Calu3 (cell line): ENCODE measurements around the gene MLC1. TPM values are rescaled to one million over a fixed set of nuclear protein-coding genes. Genes with fewer than 3 reads are reported as not detected.

Source experiments
- BruUV-seq: library from RNA; stranded (reverse); fragments of 400-500 nt; replicated peaks from 2 replicates; lab custom pipeline; 2021; lab: Mats Ljungman, UMichigan
- CTCF ChIA-PET: fragments of 300-600 bp; sonication (Branson Sonifier 250); formaldehyde crosslinking; loops from one replicate; lab custom pipeline; 2022; ENCODE audit warnings: antibody characterized with exemption; lab: Charles Lee
- DNase-seq: peaks from one replicate; pipeline ENCODE4 v3.0.0; 2022
- H3K27ac Mint-ChIP-seq: one replicate; pipeline ENCODE4 v1.8.0; 2022; ENCODE audit warnings: mixed read lengths; ENCODE audit not compliant: unreplicated experiment
- H3K27me3 Mint-ChIP-seq: one replicate; pipeline ENCODE4 v1.8.0; 2022; ENCODE audit warnings: mixed read lengths; ENCODE audit not compliant: unreplicated experiment
- H3K36me3 Mint-ChIP-seq: one replicate; pipeline ENCODE4 v1.8.0; 2022; ENCODE audit warnings: mild to moderate bottlenecking, moderate library complexity, mixed read lengths; ENCODE audit not compliant: insufficient read depth, unreplicated experiment
- H3K4me1 Mint-ChIP-seq: one replicate; pipeline ENCODE4 v1.8.0; 2022; ENCODE audit warnings: mild to moderate bottlenecking, low read depth, mixed read lengths; ENCODE audit not compliant: unreplicated experiment
- H3K4me3 Mint-ChIP-seq: one replicate; pipeline ENCODE4 v1.8.0; 2022; ENCODE audit warnings: mild to moderate bottlenecking, low read depth, moderate library complexity, mixed read lengths; ENCODE audit not compliant: unreplicated experiment
- H3K9me3 Mint-ChIP-seq: one replicate; pipeline ENCODE4 v1.8.0; 2022; ENCODE audit warnings: low read depth, mixed read lengths; ENCODE audit not compliant: unreplicated experiment
- intact Hi-C: fragments of 100-400 bp; cut with micrococcal nuclease; formaldehyde crosslinking; loops from one replicate; pipeline ENCODE4 v1.10.0; 2022; ENCODE audit not compliant: unreplicated experiment
- total RNA-seq: library from RNA; stranded (reverse); gene quantifications from 2 replicates; pipeline ENCODE4 v1.2.3, GENCODE V29; 2022
- TF ChIP-seq, protein P1 (sequence below): fragments of 200-600 bp; IDR thresholded peaks from one replicate; pipeline ENCODE4 v1.8.0; 2022; ENCODE audit warnings: antibody characterized with exemption; ENCODE audit not compliant: unreplicated experiment

Gene MLC1
- total RNA-seq, 1 experiment from 2014 or later = not detected

DNA sequence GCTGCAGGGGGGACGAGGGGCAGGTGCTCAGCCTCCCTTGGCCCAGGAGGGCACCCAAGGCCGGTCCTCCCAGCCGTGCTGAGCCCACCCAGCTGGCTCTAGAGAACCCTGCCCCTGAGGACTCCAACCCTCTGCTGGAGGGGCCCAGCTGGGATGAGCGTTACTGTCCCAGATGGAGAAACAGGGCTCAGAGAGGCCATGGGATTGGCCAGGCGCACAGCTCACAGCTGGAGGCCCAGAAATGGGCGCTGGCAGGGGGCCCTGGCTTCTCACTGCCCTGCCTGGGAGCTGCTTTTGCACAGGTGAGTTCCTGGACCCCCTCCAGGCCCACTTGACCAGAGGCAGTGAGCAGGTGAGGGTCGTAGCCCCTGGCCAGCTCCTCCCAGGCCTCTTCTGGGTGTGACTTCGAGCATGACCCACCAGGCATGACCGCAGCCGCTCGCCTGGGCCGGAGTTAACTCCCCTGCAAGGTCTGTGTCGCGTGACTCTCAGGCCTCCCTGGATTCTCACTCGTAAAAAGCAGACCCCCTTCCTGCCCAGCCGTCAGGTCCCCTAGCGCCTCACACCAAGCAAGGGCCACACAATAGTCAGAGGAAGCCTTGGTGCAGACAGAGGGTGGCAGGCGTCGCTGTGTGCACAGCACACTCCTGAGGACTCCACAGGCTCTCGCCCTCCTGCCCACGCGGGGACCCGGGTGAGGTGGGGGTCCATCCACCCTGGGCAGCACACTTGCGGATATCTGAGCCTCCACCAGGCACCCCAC, 52.9 kb downstream of the MLC1 start:
- H3K4me1 Mint-ChIP-seq = peaks cover 18% of the 10 kb centered on the region
- intact Hi-C loops = no loop called here
- peaks cover 18% of the 10 kb centered on the region for H3K36me3 Mint-ChIP-seq
- TF ChIP-seq, protein P1, sequence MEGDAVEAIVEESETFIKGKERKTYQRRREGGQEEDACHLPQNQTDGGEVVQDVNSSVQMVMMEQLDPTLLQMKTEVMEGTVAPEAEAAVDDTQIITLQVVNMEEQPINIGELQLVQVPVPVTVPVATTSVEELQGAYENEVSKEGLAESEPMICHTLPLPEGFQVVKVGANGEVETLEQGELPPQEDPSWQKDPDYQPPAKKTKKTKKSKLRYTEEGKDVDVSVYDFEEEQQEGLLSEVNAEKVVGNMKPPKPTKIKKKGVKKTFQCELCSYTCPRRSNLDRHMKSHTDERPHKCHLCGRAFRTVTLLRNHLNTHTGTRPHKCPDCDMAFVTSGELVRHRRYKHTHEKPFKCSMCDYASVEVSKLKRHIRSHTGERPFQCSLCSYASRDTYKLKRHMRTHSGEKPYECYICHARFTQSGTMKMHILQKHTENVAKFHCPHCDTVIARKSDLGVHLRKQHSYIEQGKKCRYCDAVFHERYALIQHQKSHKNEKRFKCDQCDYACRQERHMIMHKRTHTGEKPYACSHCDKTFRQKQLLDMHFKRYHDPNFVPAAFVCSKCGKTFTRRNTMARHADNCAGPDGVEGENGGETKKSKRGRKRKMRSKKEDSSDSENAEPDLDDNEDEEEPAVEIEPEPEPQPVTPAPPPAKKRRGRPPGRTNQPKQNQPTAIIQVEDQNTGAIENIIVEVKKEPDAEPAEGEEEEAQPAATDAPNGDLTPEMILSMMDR = no peak
- no peaks in the 10 kb centered on the region for H3K9me3 Mint-ChIP-seq
- no TSS peak for BruUV-seq
- peaks cover 55% of the 10 kb centered on the region for H3K27me3 Mint-ChIP-seq
- H3K27ac Mint-ChIP-seq = no peak overlapping the region
- no peak for DNase-seq
- CTCF ChIA-PET = interaction anchor here (0.9 kb wide), 1 partner anchor 101 kb away, joined by 3 read pairs; no protein-coding TSS in a partner anchor
- H3K4me3 Mint-ChIP-seq = no peak overlapping the region

DNA sequence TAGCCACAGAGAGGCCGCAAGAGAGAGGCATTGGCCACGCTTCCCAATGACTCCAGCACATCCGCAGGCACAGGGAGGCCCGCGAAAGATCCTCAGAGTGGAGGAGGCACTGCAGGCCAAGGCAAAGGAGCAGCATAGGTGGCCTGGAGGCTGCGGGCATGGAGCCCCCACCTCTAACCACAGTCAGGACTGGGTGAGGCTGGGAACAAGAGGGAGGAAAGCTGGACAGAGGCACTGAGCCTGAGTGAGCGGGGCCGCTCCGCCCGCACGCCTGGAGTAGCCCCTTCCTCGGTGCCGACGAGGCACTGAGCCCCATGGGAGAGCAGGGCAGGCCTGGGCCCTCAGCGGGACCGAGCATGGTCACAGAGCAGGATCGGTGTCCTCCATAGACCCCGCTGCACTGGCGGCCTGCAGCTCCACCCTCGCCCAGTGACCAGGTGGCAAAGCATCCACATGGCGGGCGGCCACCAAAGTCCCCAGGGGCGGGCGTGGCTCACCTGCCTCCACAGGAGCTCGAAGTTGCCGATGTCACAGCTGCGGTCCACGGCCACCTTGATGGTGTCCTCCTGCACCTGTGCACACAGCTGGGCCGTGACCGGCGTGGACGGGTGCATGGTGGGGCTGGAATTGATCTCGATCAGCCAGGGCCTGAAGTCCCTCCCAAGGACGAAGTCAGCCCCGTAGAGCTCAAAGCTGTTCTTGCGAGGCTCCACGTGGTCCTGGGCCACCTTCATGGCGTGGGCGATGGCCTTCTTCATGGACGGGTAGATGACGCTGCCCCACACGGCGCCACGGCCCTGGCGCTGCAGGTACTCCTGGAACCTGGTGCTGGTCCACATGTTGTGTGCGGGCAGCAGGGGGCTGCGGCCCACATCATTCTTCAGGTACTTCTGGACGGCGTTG, 53.8 kb downstream of the MLC1 start:
- peaks cover 18% of the 10 kb centered on the region for H3K36me3 Mint-ChIP-seq
- H3K4me1 Mint-ChIP-seq = peaks cover 20% of the 10 kb centered on the region
- TF ChIP-seq, protein P1 = no peak
- H3K4me3 Mint-ChIP-seq = no peak overlapping the region
- no peak overlapping the region for H3K27ac Mint-ChIP-seq
- BruUV-seq = no TSS peak
- no peak for DNase-seq
- H3K9me3 Mint-ChIP-seq = no peaks in the 10 kb centered on the region
- intact Hi-C loops = loop anchor here (2.0 kb wide), 1 partner anchor 265 kb away; no protein-coding TSS in a partner anchor
- CTCF ChIA-PET = interaction anchor here (0.5 to 2.1 kb wide), 7 partner anchors 29 to 264 kb away, joined by 3 to 46 read pairs (median 5); no protein-coding TSS in a partner anchor
- H3K27me3 Mint-ChIP-seq = peaks cover 46% of the 10 kb centered on the region

DNA sequence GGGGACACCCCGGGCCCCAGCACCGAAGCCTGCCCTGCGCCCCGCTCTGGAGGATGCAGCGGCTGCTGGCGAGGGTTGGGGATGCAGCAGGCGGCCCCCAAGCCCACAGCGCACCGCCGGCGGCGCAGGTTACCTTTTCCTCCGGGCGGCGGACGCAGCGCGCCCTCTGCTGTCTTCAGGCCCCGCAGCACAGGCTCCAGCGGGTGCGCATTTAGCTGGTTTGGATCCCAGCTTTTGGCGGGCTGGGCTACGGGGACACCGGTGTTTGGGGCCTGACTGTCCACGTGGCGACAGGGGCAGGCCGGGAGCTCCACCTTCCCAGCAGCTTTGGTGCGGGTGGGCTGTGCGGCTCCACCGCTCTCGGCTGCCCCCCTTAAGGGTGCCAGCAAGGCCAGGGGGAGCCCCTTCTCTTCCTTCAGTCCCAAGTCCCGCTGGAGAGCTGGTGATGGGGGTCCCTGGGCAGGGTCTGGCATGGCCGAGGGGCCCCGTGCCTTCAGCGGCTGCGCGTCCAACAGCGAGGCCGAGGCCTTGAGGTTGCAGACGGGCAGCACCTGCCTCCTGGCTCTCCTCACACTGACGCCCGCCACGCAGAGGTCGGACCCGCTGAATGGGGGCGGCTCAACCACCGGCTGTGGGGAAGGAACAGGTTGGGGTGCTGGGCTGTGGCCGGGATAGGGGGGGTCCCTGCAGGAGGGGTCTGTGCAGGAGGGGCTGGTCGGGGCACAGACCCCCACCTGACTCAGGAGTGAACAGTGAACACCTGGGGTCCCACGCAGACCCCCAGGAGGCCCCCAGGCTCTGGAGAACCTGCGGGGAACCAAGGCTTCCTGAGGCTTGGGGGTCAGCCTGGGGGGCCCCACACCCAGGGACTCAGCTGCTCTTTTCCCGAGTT, 54.7 kb downstream of the MLC1 start:
- no TSS peak for BruUV-seq
- TF ChIP-seq, protein P1 = peak; percentile 93
- Mint-ChIP-seq H3K27me3 (peaks cover 40% of the 10 kb centered on the region), H3K4me1 (peaks cover 20% of the 10 kb centered on the region), H3K9me3 (no peaks in the 10 kb centered on the region), H3K36me3 (peaks cover 18% of the 10 kb centered on the region), H3K4me3 (peak overlapping the region; percentile 57), H3K27ac (no peak overlapping the region)
- intact Hi-C loops = loop anchor here (1.0 to 2.0 kb wide), 2 partner anchors 99 to 264 kb away; no protein-coding TSS in a partner anchor
- CTCF ChIA-PET = interaction anchor here (0.6 to 2.1 kb wide), 20 partner anchors 17 to 263 kb away, joined by 3 to 46 read pairs (median 4); partner anchors contain the start of gene PIM3
- peak; percentile 90 for DNase-seq
